Activated T-helper 1 cell treated with anti-CD3 and anti-CD28 coated beads, Interleukin-12 subunit alpha, Interleukin-12 subunit beta, Interleukin-2, Interleukin-4 antibody, amounts not matched to agents 30 ng/mL and 10 ng/mL and 1 ng/mL, durations not matched to agents 14 hours and 24 hours and 36 hours (primary cell): ENCODE measurements around the gene MICU1. TPM values are rescaled to one million over a fixed set of nuclear protein-coding genes. Genes with fewer than 3 reads are reported as not detected.
"Not testable (repeated sequence)": the region's sequence is repeated elsewhere in the genome, so short reads cannot be mapped to it uniquely, and the experiment has no call there.

ENCODE experiments used
- DNase-seq: peaks from one replicate; pipeline ENCODE4 v3.0.0; 2021; ENCODE audit warnings: low spot score
- H3K27ac Mint-ChIP-seq: one replicate; pipeline ENCODE4 v1.8.0; 2021; ENCODE audit warnings: mild to moderate bottlenecking, mixed read lengths
- H3K27me3 Mint-ChIP-seq: one replicate; pipeline ENCODE4 v1.8.0; 2022; ENCODE audit warnings: mild to moderate bottlenecking, moderate library complexity, mixed read lengths; ENCODE audit not compliant: insufficient read depth
- H3K36me3 Mint-ChIP-seq: one replicate; pipeline ENCODE4 v1.8.0; 2021; ENCODE audit warnings: low read depth, mixed read lengths
- H3K4me1 Mint-ChIP-seq: one replicate; pipeline ENCODE4 v1.8.0; 2021; ENCODE audit warnings: low read depth, mixed read lengths
- H3K4me3 Mint-ChIP-seq: one replicate; pipeline ENCODE4 v1.8.0; 2021; ENCODE audit warnings: mild to moderate bottlenecking, moderate library complexity, mixed read lengths
- H3K9me3 Mint-ChIP-seq: one replicate; pipeline ENCODE4 v1.8.0; 2021; ENCODE audit warnings: mixed read lengths
- intact Hi-C: fragments of 100-400 bp; cut with micrococcal nuclease; formaldehyde crosslinking; loops from one replicate; pipeline ENCODE4 v1.15.1; 2024
- total RNA-seq: library from RNA; stranded (reverse); gene quantifications from 2 replicates; pipeline ENCODE4 v1.2.3, GENCODE V29; 2022

MICU1 gene
- total RNA-seq, 1 donor from 2014 or later = 28.4 TPM

GRCh38 chr10:72573079-72573478 is 52.8 kb downstream of the MICU1 start:
- no peak for DNase-seq
- Mint-ChIP-seq H3K36me3 (peaks cover 1% of the 10 kb centered on the region), H3K4me1 (no peaks in the 10 kb centered on the region), H3K27me3 (no peaks in the 10 kb centered on the region), H3K4me3 (no peak overlapping the region), H3K9me3 (no peaks in the 10 kb centered on the region), H3K27ac (no peak overlapping the region)
- intact Hi-C loops = no loop called here

GRCh38 chr10:72567889-72568640 is 57.8 kb downstream of the MICU1 start:
- Mint-ChIP-seq H3K4me3 (no peak overlapping the region), H3K9me3 (no peaks in the 10 kb centered on the region), H3K27me3 (no peaks in the 10 kb centered on the region), H3K36me3 (peaks cover 15% of the 10 kb centered on the region), H3K4me1 (peaks cover 28% of the 10 kb centered on the region), H3K27ac (no peak overlapping the region)
- intact Hi-C loops = loop anchor here (1.0 kb wide), 1 partner anchor 204 kb away; no protein-coding TSS in a partner anchor
- no peak for DNase-seq

GRCh38 chr10:72567421-72567820 is 58.5 kb downstream of the MICU1 start:
- Mint-ChIP-seq H3K36me3 (peaks cover 19% of the 10 kb centered on the region), H3K4me3 (no peak overlapping the region), H3K27me3 (no peaks in the 10 kb centered on the region), H3K4me1 (peaks cover 34% of the 10 kb centered on the region), H3K27ac (no peak overlapping the region), H3K9me3 (no peaks in the 10 kb centered on the region)
- intact Hi-C loops = no loop called here
- DNase-seq = no peak

GRCh38 chr10:72564596-72564995 is 61.3 kb downstream of the MICU1 start:
- no peaks in the 10 kb centered on the region for H3K9me3 Mint-ChIP-seq
- DNase-seq = peak; percentile 15
- H3K27ac Mint-ChIP-seq = peak overlapping the region; percentile 91

GRCh38 chr10:72563327-72563932 is 62.4 kb downstream of the MICU1 start:
- H3K4me3 Mint-ChIP-seq = peak overlapping the region; percentile 40
- intact Hi-C loops = loop anchor here (1.0 to 5.0 kb wide), 4 partner anchors 63 to 269 kb away; partner anchors contain the start of genes MCU and MICU1
- H3K27ac Mint-ChIP-seq = peak overlapping the region; percentile 90
- peaks cover 36% of the 10 kb centered on the region for H3K36me3 Mint-ChIP-seq
- H3K4me1 Mint-ChIP-seq = peaks cover 56% of the 10 kb centered on the region
- H3K27me3 Mint-ChIP-seq = no peaks in the 10 kb centered on the region
- peak; percentile 34 for DNase-seq
- H3K9me3 Mint-ChIP-seq = no peaks in the 10 kb centered on the region

More at GRCh38 chr10:72564596-72564995, 61.3 kb downstream of the MICU1 start:
- intact Hi-C loops = loop anchor here (1.0 to 5.0 kb wide), 4 partner anchors 73 to 496 kb away; no protein-coding TSS in a partner anchor
- Mint-ChIP-seq H3K4me3 (no peak overlapping the region), H3K36me3 (peaks cover 35% of the 10 kb centered on the region), H3K27me3 (no peaks in the 10 kb centered on the region), H3K4me1 (peaks cover 56% of the 10 kb centered on the region)

GRCh38 chr10:72561745-72562166 is 64.1 kb downstream of the MICU1 start:
- peaks cover 38% of the 10 kb centered on the region for H3K36me3 Mint-ChIP-seq
- no peak overlapping the region for H3K4me3 Mint-ChIP-seq
- intact Hi-C loops = loop anchor here (5.0 kb wide), 2 partner anchors 264 to 271 kb away; no protein-coding TSS in a partner anchor

GRCh38 chr10:72557362-72557761 is 68.5 kb downstream of the MICU1 start:
- H3K4me1 Mint-ChIP-seq = peaks cover 21% of the 10 kb centered on the region
- intact Hi-C loops = no loop called here
- H3K36me3 Mint-ChIP-seq = peaks cover 21% of the 10 kb centered on the region
- no peak overlapping the region for H3K27ac Mint-ChIP-seq
- H3K27me3 Mint-ChIP-seq = no peaks in the 10 kb centered on the region
- H3K9me3 Mint-ChIP-seq = no peaks in the 10 kb centered on the region
- no peak overlapping the region for H3K4me3 Mint-ChIP-seq
- DNase-seq = no peak

More at GRCh38 chr10:72561745-72562166, 64.1 kb downstream of the MICU1 start:
- H3K4me1 Mint-ChIP-seq = peaks cover 47% of the 10 kb centered on the region
- no peaks in the 10 kb centered on the region for H3K9me3 Mint-ChIP-seq
- DNase-seq = no peak
- H3K27me3 Mint-ChIP-seq = no peaks in the 10 kb centered on the region
- peak overlapping the region; percentile 10 for H3K27ac Mint-ChIP-seq

- H3K27me3 Mint-ChIP-seq = no peaks in the 10 kb centered on the region
- H3K9me3 Mint-ChIP-seq = no peaks in the 10 kb centered on the region
- no peak for DNase-seq
- H3K36me3 Mint-ChIP-seq = peaks cover 10% of the 10 kb centered on the region
- H3K4me3 Mint-ChIP-seq = no peak overlapping the region
- no peaks in the 10 kb centered on the region for H3K4me1 Mint-ChIP-seq
- intact Hi-C loops = no loop called here
- H3K27ac Mint-ChIP-seq = no peak overlapping the region
These were observed 73.0 kb downstream of the MICU1 start for GRCh38 chr10:72552857-72553256.

- no peaks in the 10 kb centered on the region for H3K4me1 Mint-ChIP-seq
- peaks cover 11% of the 10 kb centered on the region for H3K36me3 Mint-ChIP-seq
- intact Hi-C loops = no loop called here
- H3K9me3 Mint-ChIP-seq = no peaks in the 10 kb centered on the region
- DNase-seq = no peak
- H3K27me3 Mint-ChIP-seq = no peaks in the 10 kb centered on the region
- no peak overlapping the region for H3K27ac Mint-ChIP-seq
- H3K4me3 Mint-ChIP-seq = no peak overlapping the region
These were observed 75.6 kb downstream of the MICU1 start for GRCh38 chr10:72550239-72550638.

- Mint-ChIP-seq H3K27ac (no peak overlapping the region), H3K27me3 (no peaks in the 10 kb centered on the region), H3K4me1 (no peaks in the 10 kb centered on the region), H3K4me3 (no peak overlapping the region), H3K9me3 (peaks cover 8% of the 10 kb centered on the region), H3K36me3 (peaks cover 20% of the 10 kb centered on the region)
- no peak for DNase-seq
- intact Hi-C loops = no loop called here
These were observed 80.3 kb downstream of the MICU1 start for GRCh38 chr10:72545546-72545945.

GRCh38 chr10:72543855-72544254 is 82.0 kb downstream of the MICU1 start:
- intact Hi-C loops, DNase-seq, H3K27me3 Mint-ChIP-seq, H3K9me3 Mint-ChIP-seq, H3K27ac Mint-ChIP-seq, H3K4me1 Mint-ChIP-seq, H3K4me3 Mint-ChIP-seq: not testable (repeated sequence)
- H3K36me3 Mint-ChIP-seq = peaks cover 24% of the 10 kb centered on the region

GRCh38 chr10:72542396-72542815 is 83.5 kb downstream of the MICU1 start:
- Mint-ChIP-seq H3K9me3 (peaks cover 8% of the 10 kb centered on the region), H3K36me3 (peaks cover 17% of the 10 kb centered on the region), H3K4me3 (no peak overlapping the region), H3K4me1 (peaks cover 18% of the 10 kb centered on the region), H3K27me3 (no peaks in the 10 kb centered on the region), H3K27ac (no peak overlapping the region)
- DNase-seq = no peak
- intact Hi-C loops = no loop called here

- H3K9me3 Mint-ChIP-seq = peaks cover 8% of the 10 kb centered on the region
- no peaks in the 10 kb centered on the region for H3K27me3 Mint-ChIP-seq
- no peak overlapping the region for H3K27ac Mint-ChIP-seq
- intact Hi-C loops = no loop called here
- no peak overlapping the region for H3K4me3 Mint-ChIP-seq
- no peak for DNase-seq
- H3K4me1 Mint-ChIP-seq = peaks cover 24% of the 10 kb centered on the region
- H3K36me3 Mint-ChIP-seq = peaks cover 17% of the 10 kb centered on the region
These were observed 84.5 kb downstream of the MICU1 start for GRCh38 chr10:72541337-72541736.
